HL-60 (cell line): Measurements from ENCODE around the gene KPNA1.

Experiments used
- CTCF ChIP-seq: IDR thresholded peaks from one replicate; pipeline ENCODE4 v1.5.1; 2011; ENCODE audit warnings: low read length, control low read depth, inconsistent platforms; ENCODE audit not compliant: insufficient read depth
- SPI1 ChIP-seq: IDR thresholded peaks from 2 replicates; pipeline ENCODE4 v1.6.1; 2012; ENCODE audit warnings: low read depth, mild to moderate bottlenecking, borderline replicate concordance
- TF ChIP-seq, protein P1 (sequence below): IDR thresholded peaks from 2 replicates; pipeline ENCODE4 v1.6.1; 2012; ENCODE audit warnings: low read depth; ENCODE audit not compliant: insufficient replicate concordance

GRCh38 chr3:122382888-122383666 is 131.7 kb downstream of the KPNA1 start, which contains the start of gene MIX23:
- TF ChIP-seq CTCF = no peak
- no peak for TF ChIP-seq SPI1
- TF ChIP-seq, protein P1, sequence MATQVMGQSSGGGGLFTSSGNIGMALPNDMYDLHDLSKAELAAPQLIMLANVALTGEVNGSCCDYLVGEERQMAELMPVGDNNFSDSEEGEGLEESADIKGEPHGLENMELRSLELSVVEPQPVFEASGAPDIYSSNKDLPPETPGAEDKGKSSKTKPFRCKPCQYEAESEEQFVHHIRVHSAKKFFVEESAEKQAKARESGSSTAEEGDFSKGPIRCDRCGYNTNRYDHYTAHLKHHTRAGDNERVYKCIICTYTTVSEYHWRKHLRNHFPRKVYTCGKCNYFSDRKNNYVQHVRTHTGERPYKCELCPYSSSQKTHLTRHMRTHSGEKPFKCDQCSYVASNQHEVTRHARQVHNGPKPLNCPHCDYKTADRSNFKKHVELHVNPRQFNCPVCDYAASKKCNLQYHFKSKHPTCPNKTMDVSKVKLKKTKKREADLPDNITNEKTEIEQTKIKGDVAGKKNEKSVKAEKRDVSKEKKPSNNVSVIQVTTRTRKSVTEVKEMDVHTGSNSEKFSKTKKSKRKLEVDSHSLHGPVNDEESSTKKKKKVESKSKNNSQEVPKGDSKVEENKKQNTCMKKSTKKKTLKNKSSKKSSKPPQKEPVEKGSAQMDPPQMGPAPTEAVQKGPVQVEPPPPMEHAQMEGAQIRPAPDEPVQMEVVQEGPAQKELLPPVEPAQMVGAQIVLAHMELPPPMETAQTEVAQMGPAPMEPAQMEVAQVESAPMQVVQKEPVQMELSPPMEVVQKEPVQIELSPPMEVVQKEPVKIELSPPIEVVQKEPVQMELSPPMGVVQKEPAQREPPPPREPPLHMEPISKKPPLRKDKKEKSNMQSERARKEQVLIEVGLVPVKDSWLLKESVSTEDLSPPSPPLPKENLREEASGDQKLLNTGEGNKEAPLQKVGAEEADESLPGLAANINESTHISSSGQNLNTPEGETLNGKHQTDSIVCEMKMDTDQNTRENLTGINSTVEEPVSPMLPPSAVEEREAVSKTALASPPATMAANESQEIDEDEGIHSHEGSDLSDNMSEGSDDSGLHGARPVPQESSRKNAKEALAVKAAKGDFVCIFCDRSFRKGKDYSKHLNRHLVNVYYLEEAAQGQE = peak; percentile 66
